ENCODE measurements around the gene ATG4C.
"Not testable (repeated sequence)": the region's sequence is repeated elsewhere in the genome, so short reads cannot be mapped to it uniquely, and the experiment has no call there.

The ATG4C gene

GRCh38 chr1:62783736-62784508, at the start of gene ATG4C:
Gene ATG4C, plus strand, starts transcription at chr1:62784132. Its CDS starts 19,655 bp downstream, at chr1:62803787.
- ATAC-seq = peak; percentile 98 to 99

DNA sequence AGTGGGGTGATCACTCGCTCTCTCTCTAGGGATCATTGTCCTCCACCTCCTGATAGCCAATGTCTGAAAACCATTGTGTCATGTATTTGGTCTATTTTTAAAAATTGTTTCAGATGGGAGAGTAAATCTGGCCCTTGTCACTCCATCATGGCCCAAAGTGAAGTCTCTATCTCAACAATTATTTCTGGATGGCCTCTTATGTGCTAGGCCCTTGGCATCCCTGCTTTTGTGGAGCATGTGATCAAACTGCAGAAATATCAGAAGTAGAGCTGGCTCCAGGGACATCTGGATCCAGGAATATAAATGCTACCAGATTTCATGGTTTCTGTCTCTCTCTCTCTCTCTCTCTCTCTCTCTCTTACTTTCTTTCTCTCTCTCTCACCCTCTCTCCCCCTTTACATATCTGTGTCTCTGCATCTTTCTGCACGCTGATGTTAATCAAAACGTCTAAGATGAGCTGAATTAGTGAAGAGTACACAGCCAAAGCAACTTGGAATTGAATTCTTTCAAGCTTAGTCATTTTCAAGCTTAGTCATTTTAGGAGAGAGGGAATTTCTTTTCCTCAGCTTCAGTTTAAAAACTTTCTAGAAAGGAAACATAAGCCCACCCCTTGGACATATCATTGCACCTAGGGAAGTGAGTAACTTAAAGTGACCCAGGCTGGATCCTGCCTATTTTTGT, 48.3 kb upstream of the ATG4C start:
- no peak for ATAC-seq

DNA sequence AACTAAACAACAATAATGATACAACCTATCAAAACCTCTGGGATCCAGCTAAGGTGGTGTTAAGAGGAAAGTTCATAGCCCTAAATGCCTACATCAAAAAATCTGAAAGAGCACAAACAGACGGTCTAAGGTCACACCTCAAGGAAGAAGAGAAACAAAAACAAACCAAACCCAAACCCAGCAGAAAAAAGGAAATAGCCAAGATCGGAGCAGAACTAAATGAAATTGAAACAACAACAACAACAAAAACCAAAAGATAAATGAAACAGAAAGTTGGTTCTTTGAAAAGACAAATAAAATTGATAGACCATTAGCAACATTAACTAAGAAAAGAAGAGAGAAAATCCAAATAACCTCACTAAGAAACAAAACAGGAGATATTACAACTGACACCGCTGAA, 43.2 kb upstream of the ATG4C start:
- ATAC-seq = not testable (repeated sequence)

DNA sequence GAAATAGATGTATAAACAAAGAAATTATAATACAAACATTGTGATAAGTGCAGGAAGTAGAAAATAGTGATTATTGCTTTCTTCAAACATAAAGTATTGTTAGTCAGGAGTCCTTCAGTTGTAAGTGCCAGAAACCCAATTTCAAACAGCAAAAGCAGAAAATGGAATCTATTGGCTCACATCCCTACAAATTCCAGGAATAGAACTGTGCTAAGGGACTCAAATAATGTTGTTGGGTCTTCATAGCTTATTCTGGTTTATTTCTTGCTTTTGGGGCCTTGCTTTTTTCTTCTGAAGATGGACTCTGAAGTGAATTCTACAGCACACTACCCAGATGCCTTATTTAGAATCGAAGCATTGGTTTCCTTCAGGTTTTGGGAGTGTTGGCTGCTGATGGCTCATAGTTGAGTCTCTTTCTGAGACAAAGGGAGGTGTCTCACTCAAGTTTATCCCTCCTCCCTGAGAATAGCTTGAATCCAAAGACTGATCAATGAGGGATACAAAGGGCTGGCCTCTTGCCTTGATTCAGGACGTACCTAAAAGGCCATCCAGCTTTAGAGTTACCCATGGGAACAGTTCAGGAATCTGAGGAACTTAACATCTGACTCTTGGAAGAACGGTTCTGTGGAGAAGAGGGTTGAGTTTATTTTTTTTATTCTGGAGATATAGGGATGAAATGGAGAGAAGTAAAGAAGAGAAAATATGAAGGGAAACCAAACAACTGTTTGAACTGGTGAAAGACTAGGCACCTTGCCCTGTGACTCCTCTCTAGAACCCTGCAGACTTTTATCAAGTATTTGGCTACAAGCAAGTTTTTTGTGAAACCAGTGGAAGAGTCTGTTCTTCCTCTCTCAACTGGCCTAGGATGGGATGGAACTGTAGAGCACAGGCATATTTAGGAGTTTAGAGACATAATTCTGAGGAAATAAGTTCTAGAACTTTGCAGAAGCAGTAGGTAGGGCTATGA, 39.0 kb upstream of the ATG4C start:
- ATAC-seq = no peak

DNA sequence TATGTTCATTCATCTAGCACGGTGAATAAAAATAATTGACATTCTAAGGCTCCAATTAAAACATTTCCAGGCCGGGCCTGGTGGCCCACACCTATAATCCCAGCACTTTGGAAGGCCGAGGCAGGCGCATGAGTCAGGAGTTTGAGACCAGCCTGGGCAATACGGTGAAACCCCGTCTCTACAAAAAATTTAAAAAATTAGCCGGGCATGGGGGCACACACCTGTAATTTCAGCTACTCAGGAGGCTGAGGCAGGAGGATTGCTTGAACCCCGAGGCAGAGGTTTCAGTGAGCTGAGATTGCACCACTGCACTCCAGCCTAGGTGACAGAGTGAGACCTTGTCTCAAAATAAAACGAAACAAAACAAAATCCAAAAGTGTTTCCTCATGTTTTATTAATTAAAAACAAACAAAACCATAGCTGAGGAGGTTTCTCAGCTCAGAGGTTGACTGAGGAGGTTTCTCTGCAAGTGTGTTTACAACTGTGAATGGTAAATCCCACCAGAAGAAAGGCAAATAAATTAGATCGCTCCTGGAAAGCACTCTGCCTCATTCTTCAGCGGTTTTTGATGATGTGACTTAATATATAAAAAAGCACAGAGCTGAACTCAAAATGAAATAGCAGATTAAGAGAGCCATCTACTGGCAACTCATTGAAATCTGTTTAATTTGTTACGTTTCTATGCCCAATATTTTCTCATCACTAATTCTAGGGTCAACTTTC, 37.7 kb upstream of the ATG4C start:
- no peak for ATAC-seq

DNA sequence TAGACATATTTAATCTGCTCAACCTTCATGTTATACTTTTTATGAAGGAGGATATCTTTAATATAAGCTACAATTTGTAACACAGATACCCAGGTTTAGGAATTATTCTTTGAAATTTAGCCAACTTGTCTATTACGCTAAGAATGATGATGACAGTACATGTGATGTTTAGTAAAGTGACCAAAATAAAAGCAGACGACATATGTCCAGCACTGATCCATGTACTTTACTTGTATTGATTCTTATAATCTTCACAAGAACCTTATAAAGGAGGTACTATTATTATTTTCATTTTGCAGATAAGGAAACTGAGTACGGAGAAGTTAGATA, 37.2 kb upstream of the ATG4C start:
- no peak for ATAC-seq

GRCh38 chr1:62753031-62753965, 30.6 kb upstream of the ATG4C start:
- no peak for ATAC-seq

DNA sequence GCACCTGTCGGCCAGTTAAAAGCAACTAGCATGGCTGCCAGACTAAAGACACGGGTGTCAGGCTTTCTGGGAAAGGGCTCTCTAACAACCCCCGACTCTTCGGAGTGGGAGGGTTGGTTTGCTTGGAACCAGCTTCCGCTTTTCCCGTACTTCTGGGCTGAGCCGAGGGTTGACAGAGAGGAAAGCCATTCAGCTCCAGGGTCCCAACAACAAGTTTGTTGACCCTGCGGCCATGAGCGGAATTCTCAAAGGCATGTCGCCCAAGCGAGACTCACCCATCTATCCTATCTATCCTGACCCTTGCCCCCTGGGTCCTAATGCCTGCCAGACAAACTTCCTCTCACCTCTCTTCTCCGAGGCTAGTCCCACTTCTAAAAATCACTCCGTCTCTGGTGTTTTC, 29.0 kb upstream of the ATG4C start:
- not testable (repeated sequence) for ATAC-seq

- ATAC-seq = not testable (repeated sequence)
These were observed 27.6 kb upstream of the ATG4C start for GRCh38 chr1:62756255-62756884.

DNA sequence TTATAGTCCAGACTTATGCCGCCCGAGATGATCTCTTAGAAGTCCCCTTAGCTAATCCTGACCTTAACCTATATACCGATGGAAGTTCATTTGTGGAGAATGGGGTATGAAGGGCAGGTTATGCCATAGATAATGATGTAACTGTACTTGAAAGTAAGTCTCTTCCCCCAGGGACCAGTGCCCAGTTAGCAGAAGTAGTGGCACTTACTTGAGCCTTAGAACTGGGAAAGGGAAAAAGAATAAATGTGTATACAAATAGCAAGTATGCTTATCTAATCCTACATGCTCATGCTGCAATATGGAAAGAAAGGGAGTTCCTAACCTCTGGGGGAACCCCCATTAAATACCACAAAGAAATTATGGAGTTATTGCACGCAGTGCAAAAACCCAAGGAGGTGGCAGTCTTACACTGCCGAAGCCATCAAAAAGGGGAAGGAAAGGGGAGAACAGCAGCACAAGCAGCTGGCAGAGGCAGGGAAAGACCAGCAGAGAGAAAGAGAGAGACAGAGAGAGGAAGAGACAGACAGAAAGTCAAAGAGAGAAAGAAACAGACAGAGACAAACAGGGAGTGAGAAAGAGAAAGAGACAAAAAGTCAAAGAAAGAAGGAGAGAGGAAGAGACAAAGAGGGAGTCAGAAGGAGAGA, 24.6 kb upstream of the ATG4C start:
- ATAC-seq = not testable (repeated sequence)

DNA sequence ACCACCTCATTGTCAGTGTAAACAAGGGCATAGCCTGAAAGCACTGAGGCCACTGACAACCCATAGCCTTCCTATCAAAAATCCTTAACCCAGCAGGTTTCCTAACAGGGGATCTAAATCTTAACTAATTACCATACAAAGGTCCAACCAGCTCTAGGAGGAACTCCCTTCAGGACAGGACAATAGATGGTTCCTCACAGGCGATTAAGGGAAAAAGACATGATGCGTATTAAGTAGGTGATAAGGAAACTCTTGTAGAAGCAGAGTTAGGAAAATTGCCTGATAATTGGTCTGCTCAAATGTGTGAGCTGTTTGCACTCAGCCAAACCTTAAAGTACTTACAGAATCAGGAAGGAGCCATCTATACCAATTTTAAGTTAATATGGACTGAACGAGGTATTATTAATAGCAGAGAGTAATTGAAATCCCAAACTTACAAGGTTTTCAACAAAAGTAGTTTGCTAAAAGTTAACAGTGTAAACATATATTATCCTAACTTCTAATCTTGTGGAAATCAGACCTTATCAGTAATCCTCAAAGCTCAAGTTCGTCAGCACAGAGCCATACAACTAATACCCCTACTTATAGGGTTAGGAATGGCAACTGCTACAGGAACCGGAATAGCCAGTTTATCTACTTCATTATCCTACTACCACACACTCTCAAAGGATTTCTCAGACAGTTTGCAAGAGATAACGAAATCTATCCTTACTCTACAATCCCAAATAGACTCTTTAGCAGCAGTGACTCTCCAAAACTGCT, 23.7 kb upstream of the ATG4C start:
- ATAC-seq = not testable (repeated sequence)

GRCh38 chr1:62761223-62761870, 22.6 kb upstream of the ATG4C start:
- ATAC-seq = not testable (repeated sequence)

DNA sequence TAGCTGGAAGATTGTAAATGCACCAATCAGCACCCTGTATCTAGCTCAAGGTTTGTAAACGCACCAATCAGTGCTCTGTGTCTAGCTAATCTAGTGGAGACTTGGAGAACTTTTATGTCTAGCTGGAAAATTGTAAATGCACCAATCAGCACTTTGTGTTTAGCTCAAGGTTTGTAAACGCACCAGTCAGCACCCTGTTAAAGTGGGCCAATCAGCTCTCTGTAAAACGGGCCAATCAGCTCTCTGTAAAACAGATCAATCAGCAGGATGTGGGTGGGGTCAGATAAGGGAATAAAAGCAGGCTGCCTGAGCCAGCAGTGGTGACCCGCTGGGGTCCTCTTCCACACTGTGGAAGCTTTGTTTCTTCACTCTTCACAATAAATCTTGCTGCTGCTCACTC, 21.9 kb upstream of the ATG4C start:
- ATAC-seq = not testable (repeated sequence)

- no peak for ATAC-seq
These were observed 18.0 kb upstream of the ATG4C start for GRCh38 chr1:62765981-62766380.

DNA sequence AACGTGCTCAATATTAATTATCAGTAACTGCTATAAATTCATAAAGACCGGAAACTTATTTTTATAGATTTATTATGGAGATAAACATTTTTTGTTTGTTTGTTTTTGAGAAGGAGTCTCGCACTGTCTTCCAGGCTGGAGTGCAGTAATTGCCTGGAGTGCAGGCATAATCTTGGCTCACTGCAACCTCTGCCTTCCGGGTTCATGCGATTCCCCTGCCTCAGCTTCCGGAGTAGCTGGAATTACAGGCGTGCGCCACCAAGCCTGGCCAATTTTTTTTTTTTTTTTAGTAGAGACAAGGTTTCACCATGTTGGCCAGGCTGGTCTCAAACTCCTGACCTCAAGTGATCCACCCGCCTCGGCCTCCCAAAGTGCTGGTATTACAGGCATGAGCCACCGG, 15.4 kb upstream of the ATG4C start:
- ATAC-seq = not testable (repeated sequence)

GRCh38 chr1:62772607-62773295, 11.2 kb upstream of the ATG4C start:
- no peak for ATAC-seq

DNA sequence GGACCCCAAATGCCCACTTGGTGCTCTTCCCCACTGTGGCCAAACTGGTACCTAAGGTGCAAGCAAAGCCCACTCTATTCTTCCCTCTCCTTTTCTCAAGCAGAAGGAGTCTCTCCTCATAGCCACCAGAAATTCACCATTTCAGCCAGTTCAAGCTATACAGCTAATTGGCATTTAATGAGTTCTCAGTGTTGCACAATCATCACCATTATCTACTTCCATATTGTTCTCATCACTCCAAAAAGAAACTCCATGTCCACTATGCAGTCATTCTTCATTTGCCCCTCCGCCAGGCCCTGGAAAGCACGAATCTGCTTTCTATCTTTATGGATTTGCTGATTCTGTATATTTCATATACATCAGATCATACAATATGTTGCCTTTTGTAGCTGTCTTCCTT, 9.9 kb upstream of the ATG4C start:
- ATAC-seq = no peak

DNA sequence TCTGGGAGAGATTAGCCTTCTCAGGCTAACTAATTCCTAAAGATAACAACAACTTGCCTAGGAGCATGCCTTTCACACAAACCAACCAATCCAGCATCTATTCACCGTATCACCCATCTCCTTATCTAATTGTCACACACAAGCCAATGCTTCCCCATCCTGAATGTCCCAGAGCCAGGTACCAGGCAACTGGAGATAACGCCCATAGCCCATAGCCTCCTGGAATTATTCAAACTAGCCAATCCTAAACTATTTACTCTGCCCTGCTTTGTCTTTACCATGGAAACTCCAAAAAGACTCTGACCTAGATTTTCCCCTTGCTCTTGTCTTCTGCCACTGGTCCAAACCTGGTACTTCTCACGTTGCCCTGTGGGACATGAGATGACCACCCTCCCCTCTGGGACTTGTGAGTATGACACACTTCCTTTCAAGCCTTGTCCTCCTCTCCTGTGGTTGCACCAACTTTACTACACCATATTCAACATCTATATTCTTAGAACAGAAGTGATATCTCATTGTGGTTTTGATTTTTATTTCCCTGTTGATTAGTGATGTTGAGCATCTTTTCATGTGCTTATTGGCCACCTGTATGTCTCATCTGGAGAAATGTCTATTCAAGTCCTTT, 8.8 kb upstream of the ATG4C start:
- no peak for ATAC-seq
